ENCODE measurements around the gene MAGI1.

GRCh38 chr3:65728138-65728537 is 310.6 kb downstream of the MAGI1 start:
- TF ChIP-seq CTCF (conservative IDR thresholded peaks at IDR 0.05 in 1 of 2, IDR thresholded peaks at IDR 0.05 in 1 of 2; ENCODE audit: low read depth in 1 of 2, low read length in 2 of 2) (no peak), EZH2 (IDR thresholded peaks at IDR 0.05; ENCODE audit: low read length, missing control alignments) (no peak)
